Immature natural killer cell (primary cell): ENCODE data around the gene CKS2. TPM values are rescaled to one million over a fixed set of nuclear protein-coding genes. Genes with fewer than 3 reads are reported as not detected.
A peak's percentile ranks its signal among the peaks of the same experiment; 100 is the strongest.

Experiments used
- DNase-seq, 3 donors: peaks; one replicate each; pipeline ENCODE4 v3.0.0; 2022; ENCODE audit warnings: mixed read lengths in 1 of 3
- H3K27ac Mint-ChIP-seq, 6 donors: one replicate each; pipeline ENCODE4 v1.8.0; 2020; ENCODE audit warnings: mixed read lengths in 6 of 6, mild to moderate bottlenecking in 5 of 6, inconsistent platforms in 4 of 6, moderate library complexity in 3 of 6
- H3K27me3 Mint-ChIP-seq, 3 donors: one replicate each; pipeline ENCODE4 v1.8.0; 2020 to 2021; ENCODE audit warnings: low read depth in 3 of 3, mild to moderate bottlenecking in 3 of 3, mixed read lengths in 3 of 3, moderate library complexity in 3 of 3, inconsistent platforms in 1 of 3
- H3K36me3 Mint-ChIP-seq, 3 donors: one replicate each; pipeline ENCODE4 v1.8.0; 2020; ENCODE audit warnings: mixed read lengths in 3 of 3, inconsistent platforms in 2 of 3, mild to moderate bottlenecking in 2 of 3
- H3K4me1 Mint-ChIP-seq, 2 donors: one replicate each; pipeline ENCODE4 v1.8.0; 2020; ENCODE audit warnings: inconsistent platforms in 2 of 2, mild to moderate bottlenecking in 2 of 2, mixed read lengths in 2 of 2, moderate library complexity in 1 of 2
- H3K4me3 Mint-ChIP-seq, 5 donors: one replicate each; pipeline ENCODE4 v1.8.0; 2020; ENCODE audit warnings: mild to moderate bottlenecking in 5 of 5, mixed read lengths in 5 of 5, inconsistent platforms in 3 of 5, moderate library complexity in 3 of 5
- H3K9me3 Mint-ChIP-seq, 6 donors: one replicate each; pipeline ENCODE4 v1.8.0; 2020; ENCODE audit warnings: mild to moderate bottlenecking in 6 of 6, mixed read lengths in 6 of 6, inconsistent platforms in 4 of 6, moderate library complexity in 3 of 6
- polyA plus RNA-seq, 3 donors: library from polyadenylated mRNA; unstranded; fragments of 300-500 nt; fragmentation: Illumina TruSeq; gene quantifications; one replicate each; pipeline ENCODE4 v1.2.3, GENCODE V29; 2021

The CKS2 gene
- polyA plus RNA-seq, 3 donors from 2014 or later, result 34.4 to 48.9 (median 45.9) TPM

DNA sequence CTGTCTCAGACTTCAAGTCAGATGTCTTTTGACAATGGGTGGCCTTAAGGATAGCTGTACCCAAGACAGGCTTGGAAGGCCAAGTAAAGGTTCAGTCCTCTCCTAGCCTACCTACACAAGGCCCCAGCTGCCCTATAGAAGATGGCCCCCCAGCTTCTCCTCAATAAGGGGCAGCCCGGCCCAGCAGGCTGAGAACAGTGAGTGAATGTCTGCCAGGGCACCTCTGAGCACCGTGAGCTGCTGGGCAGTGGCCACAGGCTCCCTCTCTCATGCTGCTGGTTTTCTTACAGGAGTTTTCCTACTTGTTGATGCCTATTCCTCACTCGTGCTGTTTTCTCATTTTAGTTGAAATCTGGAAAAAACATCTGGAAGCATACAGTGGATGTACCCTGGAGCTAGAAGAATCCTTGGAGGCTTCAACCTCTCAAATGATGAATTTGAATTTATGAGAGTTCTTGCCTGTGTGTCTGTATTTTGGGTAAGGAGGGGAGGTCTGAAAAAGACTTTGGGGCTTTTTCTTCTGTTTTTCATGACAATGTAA lies 47.5 kb downstream of the CKS2 start:
- H3K9me3 Mint-ChIP-seq, result no peaks in the 10 kb centered on the region
- peaks cover 2 to 12% (median 12%) of the 10 kb centered on the region in 3 donors for H3K27me3 Mint-ChIP-seq
- H3K27ac Mint-ChIP-seq, result peak overlapping the region in 3 of 6 donors; percentile 40 to 51 (median 40)
- DNase-seq, result no peak
- H3K4me1 Mint-ChIP-seq, result peaks cover 26 to 31% of the 10 kb centered on the region in 2 donors
- peaks cover 29 to 68% (median 38%) of the 10 kb centered on the region in 3 donors for H3K36me3 Mint-ChIP-seq
- no peak overlapping the region for H3K4me3 Mint-ChIP-seq

DNA sequence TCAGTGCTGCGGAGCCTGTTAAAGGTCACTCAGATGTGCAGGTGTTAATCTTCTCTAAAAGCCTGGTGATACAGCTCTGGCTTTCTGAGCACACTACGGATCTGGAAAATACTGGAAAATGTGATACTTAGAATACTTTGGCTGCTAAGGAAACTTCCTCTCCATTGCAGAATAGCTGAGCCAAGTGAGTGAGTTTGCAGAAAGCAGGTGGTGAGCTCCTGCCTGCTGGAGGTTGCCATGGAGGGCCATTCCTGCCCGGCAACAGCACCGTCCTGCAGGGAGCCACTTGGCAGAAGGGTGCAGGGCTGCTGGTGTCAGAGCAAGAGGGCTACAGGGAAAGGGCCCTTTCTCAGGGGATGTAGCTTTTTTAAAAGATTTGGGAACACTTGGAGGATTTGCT lies 48.0 kb downstream of the CKS2 start:
- Mint-ChIP-seq H3K9me3 (no peaks in the 10 kb centered on the region), H3K4me1 (peaks cover 23 to 25% of the 10 kb centered on the region in 2 donors), H3K4me3 (no peak overlapping the region), H3K27me3 (peaks cover 2 to 15% (median 14%) of the 10 kb centered on the region in 3 donors), H3K36me3 (peaks cover 24 to 63% (median 36%) of the 10 kb centered on the region in 3 donors), H3K27ac (peak overlapping the region in 3 of 6 donors; percentile 19 to 51 (median 40))
- DNase-seq, result no peak

DNA sequence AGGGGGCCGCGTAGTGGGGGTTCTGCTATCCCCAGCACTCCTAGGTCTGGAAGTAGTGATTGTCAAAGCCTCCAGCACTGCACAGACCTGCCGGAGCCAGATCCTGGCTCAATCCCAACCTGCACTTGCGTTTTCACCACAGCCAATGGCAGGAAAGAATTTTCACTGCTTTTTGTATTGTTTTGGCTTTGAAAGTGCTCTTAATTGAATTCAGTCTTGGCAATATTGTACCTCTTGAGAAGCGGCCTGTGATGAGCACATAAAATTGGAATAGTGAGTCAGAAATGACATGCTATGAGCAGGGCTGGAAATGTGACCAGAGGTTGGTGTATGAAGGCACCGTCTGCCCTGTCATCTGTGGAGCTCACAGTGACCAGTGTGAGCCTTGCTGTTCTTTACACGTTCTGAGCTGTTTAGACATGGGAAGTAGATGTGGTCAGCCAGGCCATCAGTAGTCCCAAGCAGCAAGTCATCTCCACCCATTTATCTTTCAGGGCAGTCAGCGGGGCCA lies 48.8 kb downstream of the CKS2 start:
- Mint-ChIP-seq H3K4me3 (no peak overlapping the region), H3K4me1 (peaks cover 22 to 25% of the 10 kb centered on the region in 2 donors), H3K9me3 (no peaks in the 10 kb centered on the region), H3K27me3 (peaks cover 2 to 17% (median 14%) of the 10 kb centered on the region in 3 donors), H3K27ac (peak overlapping the region; percentile 73 to 86 (median 80)), H3K36me3 (peaks cover 21 to 55% (median 31%) of the 10 kb centered on the region in 3 donors)
- no peak for DNase-seq

DNA sequence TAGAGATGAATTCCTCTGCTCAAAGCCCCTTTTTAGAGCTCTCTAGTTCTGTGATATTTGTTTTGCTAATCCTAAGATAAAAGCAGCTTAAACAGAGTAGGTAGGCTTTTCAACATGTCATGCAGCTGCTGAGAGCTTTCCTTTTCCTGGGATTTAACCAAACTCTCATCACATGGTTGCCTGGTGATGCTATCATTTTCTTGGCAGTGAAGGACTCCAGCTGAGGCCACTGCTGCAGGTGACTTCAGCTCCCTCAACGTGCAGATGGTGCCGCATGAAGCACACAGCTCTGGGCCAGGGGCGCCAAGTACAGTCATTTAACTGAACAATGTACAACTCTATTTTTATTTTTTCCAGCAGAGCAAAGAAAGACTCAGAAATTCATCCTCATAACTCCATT lies 49.5 kb downstream of the CKS2 start:
- no peak for DNase-seq
- Mint-ChIP-seq H3K4me3 (no peak overlapping the region), H3K27me3 (peaks cover 2 to 20% (median 14%) of the 10 kb centered on the region in 3 donors), H3K27ac (peak overlapping the region; percentile 42 to 85 (median 68)), H3K36me3 (peaks cover 21 to 48% (median 28%) of the 10 kb centered on the region in 3 donors), H3K9me3 (no peaks in the 10 kb centered on the region), H3K4me1 (peaks cover 22 to 25% of the 10 kb centered on the region in 2 donors)

DNA sequence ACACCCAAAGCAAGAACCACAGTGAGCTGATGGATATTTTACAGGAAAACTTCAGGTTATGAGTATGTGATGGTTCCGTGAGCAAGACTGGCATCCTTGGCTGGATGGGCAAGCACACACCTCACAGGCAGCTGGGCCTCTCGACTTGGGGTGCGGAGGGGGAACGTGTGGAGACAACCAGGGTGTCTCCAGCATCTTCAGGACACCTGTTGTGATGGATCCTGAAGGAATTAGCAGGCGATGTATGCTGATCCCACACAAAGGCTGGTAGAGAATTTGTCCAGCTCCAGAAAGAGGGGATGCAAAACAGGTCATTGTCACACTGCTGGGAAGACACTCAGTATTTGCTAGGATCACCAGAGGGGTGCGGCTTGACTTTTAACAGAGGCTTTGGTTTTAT lies 50.0 kb downstream of the CKS2 start:
- Mint-ChIP-seq H3K36me3 (peaks cover 18 to 43% (median 25%) of the 10 kb centered on the region in 3 donors), H3K27ac (peak overlapping the region in 4 of 6 donors; percentile 12 to 73 (median 55)), H3K4me1 (peaks cover 22 to 28% of the 10 kb centered on the region in 2 donors), H3K27me3 (peaks cover 2 to 20% (median 14%) of the 10 kb centered on the region in 3 donors), H3K9me3 (no peaks in the 10 kb centered on the region), H3K4me3 (no peak overlapping the region)
- DNase-seq, result no peak

DNA sequence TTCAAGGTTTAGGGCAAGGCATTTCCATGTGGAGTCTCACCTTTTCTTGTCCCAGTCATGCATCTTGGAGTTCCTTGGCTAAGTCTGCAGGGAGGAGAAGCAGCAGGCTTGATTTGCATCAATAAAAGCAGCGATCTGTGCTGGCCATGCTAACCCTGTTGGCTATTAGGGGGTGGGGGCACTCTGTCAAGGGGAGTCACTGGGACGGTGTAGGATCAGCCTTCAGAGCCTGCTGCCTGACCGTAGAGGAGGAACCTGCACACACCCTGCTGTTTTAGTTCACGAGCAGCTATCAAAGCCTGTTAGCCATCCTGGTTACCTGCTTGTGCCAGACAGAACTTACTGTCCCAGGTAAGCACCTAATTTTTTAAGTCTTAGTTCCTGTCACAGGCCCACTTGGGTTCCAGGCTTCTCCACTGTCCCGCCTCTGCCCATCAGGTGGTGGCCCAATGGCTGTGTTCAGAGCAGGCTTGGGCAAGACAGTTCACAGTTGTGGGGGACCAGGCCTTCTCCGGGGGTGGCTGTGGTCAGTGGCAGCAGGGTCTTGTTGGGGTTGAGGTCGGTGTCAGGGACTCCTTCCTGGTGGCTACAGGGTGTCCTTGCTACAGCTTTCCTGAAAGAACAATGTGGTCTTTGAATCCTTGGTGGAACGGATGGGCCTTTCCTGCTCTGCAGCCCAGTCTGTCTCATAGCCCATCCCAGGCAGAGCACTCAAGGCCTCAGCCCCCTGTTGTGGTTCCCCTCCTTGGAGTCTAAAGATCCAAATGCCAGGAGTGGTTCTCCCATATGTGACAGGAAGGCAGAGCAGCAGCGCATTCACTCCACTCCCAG lies 51.0 kb downstream of the CKS2 start:
- Mint-ChIP-seq H3K27me3 (peaks cover 2 to 19% (median 14%) of the 10 kb centered on the region in 3 donors), H3K27ac (peak overlapping the region in 5 of 6 donors; percentile 18 to 77 (median 55)), H3K4me1 (peaks cover 25 to 29% of the 10 kb centered on the region in 2 donors), H3K4me3 (no peak overlapping the region), H3K36me3 (peaks cover 12 to 37% (median 25%) of the 10 kb centered on the region in 3 donors), H3K9me3 (no peaks in the 10 kb centered on the region)
- DNase-seq, result no peak

DNA sequence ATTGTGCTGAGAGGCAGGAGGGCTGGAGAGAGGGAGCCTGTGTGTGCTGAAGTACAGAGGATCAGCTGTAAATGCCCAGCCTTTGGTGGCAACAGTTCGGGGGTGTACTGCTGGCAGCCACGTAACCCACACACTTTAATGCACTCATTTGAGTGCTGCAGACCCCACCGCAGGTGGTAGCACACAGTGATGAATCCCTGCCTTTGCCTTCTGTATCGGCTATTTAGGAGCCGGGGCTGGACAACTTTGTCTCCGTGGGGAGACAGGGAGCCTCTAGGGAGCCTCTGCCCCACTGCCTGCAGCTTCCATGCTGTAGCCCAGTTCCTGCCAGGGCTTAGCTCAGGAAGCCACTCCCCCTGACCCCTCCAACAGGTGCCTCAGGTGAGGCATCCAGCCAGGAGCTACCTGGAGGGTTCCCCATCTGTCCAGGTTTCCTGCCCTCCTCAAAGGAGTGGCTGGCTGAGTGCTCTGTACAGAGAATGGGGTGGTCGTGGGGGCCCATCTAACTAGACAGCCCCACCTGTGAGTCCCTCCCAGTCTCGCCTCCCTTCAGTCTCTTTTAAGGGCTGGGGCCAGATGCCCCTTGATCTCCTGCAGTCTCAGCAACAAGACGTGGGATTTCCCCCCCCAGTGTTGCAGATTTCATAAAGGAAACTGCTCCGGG lies 51.8 kb downstream of the CKS2 start:
- Mint-ChIP-seq H3K4me3 (no peak overlapping the region), H3K4me1 (peaks cover 18 to 22% of the 10 kb centered on the region in 2 donors)

DNA sequence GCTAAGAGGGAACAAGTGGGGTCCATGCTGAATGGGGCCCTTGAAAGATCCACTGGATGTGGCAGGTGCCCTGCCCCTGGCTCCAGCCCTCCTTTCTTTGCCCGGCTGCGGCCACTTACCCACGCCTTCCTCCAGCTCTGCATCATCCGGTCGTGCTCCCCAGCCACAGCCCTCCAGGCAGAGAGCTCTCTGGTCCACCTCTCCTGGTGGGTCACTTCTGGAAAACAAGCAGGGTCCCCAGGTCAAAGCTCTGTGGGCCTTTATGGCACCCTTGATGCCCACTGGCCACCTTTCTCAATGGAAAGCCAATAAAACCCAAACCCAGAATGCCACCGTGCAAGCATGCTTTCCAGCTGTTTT lies 52.3 kb downstream of the CKS2 start:
- no peak overlapping the region for H3K4me3 Mint-ChIP-seq
- peaks cover 16 to 20% of the 10 kb centered on the region in 2 donors for H3K4me1 Mint-ChIP-seq
- H3K36me3 Mint-ChIP-seq, result peaks cover 12 to 29% (median 20%) of the 10 kb centered on the region in 3 donors
- H3K27me3 Mint-ChIP-seq, result peaks cover 2 to 17% (median 15%) of the 10 kb centered on the region in 3 donors
- no peak for DNase-seq
- no peaks in the 10 kb centered on the region for H3K9me3 Mint-ChIP-seq
- peak overlapping the region in 1 of 6 donors; percentile 66 for H3K27ac Mint-ChIP-seq

More for the DNA sequence above, 51.8 kb downstream of the CKS2 start:
- H3K9me3 Mint-ChIP-seq, result no peaks in the 10 kb centered on the region
- H3K27ac Mint-ChIP-seq, result peak overlapping the region in 3 of 6 donors; percentile 18 to 77 (median 55)
- peaks cover 2 to 15% (median 14%) of the 10 kb centered on the region in 3 donors for H3K27me3 Mint-ChIP-seq
- no peak for DNase-seq
- H3K36me3 Mint-ChIP-seq, result peaks cover 12 to 32% (median 20%) of the 10 kb centered on the region in 3 donors

DNA sequence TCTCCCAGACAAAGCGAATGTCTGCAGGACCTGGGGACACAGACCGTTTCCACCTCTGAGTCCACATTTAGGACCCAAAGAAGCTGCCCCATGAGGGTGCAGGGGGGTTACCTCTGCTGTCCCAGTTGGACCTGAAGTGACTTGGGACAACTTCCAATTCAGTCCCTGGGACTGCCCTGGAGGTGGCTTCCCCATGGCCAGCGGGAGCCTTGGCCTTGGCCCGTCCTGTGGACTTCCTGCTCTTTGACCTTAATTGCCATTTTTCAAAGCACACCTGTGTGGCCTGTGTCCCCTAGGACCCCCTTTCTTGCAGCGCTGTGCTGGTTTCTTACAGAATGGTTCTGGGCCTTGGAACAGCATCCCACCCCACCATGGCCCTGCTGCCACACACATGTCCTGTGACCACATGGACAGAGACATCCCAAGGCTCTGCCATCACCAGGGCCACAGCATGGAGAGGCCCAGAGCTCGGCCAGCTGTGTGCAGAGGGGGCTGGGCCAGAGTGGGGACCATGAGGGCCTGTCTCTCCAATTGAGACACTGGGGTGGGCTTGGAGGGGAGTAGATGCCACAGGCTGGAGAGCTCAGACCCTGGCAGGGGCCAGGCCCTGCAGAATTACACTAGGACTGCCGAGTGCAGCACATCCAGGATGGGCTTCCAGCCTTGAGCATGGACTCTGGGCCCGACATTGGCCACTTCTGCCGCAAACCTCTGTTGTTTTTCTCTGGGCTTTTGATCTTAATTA lies 53.1 kb downstream of the CKS2 start:
- Mint-ChIP-seq H3K36me3 (peaks cover 8 to 22% (median 14%) of the 10 kb centered on the region in 3 donors), H3K4me3 (no peak overlapping the region), H3K9me3 (no peaks in the 10 kb centered on the region), H3K4me1 (peaks cover 15 to 20% of the 10 kb centered on the region in 2 donors), H3K27ac (peak overlapping the region in 3 of 6 donors; percentile 39 to 79 (median 46)), H3K27me3 (peaks cover 2 to 17% (median 14%) of the 10 kb centered on the region in 3 donors)
- no peak for DNase-seq

DNA sequence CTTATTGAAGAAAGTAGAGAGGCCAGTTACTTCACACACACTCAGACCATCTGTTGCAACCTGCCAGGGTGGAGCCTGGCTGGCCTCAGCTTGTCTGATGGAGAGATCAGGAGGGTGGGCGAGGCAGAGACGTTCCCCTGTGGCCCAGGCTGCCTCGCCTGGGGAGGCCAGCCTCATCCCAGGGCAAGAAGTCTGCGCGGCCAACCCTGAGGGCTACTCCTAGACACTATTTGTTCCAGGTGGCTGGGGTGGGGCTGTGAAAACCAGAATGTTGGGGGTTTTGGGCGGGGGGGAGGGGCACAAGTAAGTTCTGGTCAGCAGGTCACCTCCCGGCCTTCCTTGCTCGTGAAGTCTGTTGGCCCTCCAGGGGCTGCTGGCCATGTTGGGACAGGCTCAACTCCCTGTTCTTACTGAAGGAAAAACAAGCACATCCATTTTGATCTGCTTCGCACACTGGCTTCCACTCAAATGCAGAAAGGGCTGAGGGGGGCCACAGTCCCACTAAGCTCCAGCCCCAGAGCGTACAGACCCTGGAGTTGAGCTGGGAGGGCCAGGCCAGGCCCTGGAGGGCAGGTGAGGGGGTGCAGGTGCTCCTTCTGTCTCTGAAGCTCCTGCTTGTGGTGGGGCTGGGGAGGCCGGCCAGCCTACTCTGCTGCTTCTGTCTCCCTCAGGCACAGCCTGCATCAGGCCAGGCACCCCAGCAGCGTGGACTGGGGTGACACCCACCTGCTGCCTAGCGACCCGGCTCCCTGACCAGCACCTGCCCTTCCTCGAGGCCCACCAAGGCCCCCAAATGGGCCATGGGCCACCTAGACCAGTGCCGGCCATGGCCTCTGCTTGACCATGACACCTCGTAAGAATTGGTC lies 53.9 kb downstream of the CKS2 start:
- no peak overlapping the region for H3K4me3 Mint-ChIP-seq
- peaks cover 2 to 17% (median 14%) of the 10 kb centered on the region in 3 donors for H3K27me3 Mint-ChIP-seq
- peaks cover 11 to 16% of the 10 kb centered on the region in 2 donors for H3K4me1 Mint-ChIP-seq
- no peak for DNase-seq
- H3K9me3 Mint-ChIP-seq, result no peaks in the 10 kb centered on the region
- H3K36me3 Mint-ChIP-seq, result peaks cover 8 to 17% (median 11%) of the 10 kb centered on the region in 3 donors
- peak overlapping the region in 3 of 6 donors; percentile 39 to 79 (median 59) for H3K27ac Mint-ChIP-seq

DNA sequence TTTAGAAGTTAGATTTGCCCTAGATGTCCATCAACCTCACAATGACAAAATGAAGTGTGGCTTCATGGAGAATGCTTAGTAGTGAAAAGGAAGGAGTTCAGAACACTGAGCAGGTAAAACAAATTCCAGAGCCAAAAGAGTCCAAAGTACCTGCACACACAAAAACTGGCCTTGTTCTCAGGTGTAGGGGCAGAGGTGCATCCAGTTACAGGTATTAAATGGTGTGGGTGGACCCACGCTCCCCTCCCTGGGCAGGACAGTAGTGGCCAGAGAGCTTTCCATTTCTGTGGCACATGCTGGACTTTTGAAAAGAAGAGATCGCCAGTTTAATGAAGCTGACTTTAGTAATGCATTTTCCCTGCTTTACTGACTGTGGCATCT lies 54.5 kb downstream of the CKS2 start:
- no peak overlapping the region for H3K4me3 Mint-ChIP-seq
- no peak for DNase-seq
- peaks cover 2 to 16% (median 14%) of the 10 kb centered on the region in 3 donors for H3K27me3 Mint-ChIP-seq
- peaks cover 5 to 12% (median 8%) of the 10 kb centered on the region in 3 donors for H3K36me3 Mint-ChIP-seq
- no peaks in the 10 kb centered on the region for H3K9me3 Mint-ChIP-seq
- H3K4me1 Mint-ChIP-seq, result peaks cover 8 to 10% of the 10 kb centered on the region in 2 donors
- H3K27ac Mint-ChIP-seq, result peak overlapping the region in 3 of 6 donors; percentile 30 to 64 (median 59)
